MCF 10A (cell line): ENCODE data around the gene CSF2. TPM values are rescaled to one million over a fixed set of nuclear protein-coding genes. Genes with fewer than 3 reads are reported as not detected.

Experiments used
- BruUV-seq: library from RNA; stranded (reverse); fragments of 400-500 nt; replicated peaks from 2 replicates; lab custom pipeline; 2021; lab: Mats Ljungman, UMichigan
- CTCF ChIA-PET: fragments of 300-600 bp; sonication (Branson Sonifier 250); formaldehyde crosslinking; extraction: SDS; loops from one replicate; lab custom pipeline; 2021; ENCODE audit warnings: antibody characterized with exemption, inconsistent platforms; lab: Yijun Ruan, JAX
- POLR2A ChIA-PET: fragments of 300-600, 350-650 bp; sonication (Branson Sonifier 250); formaldehyde crosslinking; extraction: SDS; loops from one replicate; lab custom pipeline; 2020; ENCODE audit warnings: antibody characterized with exemption, inconsistent platforms; lab: Yijun Ruan, JAX
- DNase-seq: peaks from one replicate; pipeline ENCODE4 v3.0.0-alpha.2; 2018; ENCODE audit not compliant: unreplicated experiment
- H3K27ac Mint-ChIP-seq: one replicate; pipeline ENCODE4 v1.8.0; 2022; ENCODE audit warnings: mild to moderate bottlenecking, low read depth, mixed read lengths; ENCODE audit not compliant: unreplicated experiment
- H3K27me3 Mint-ChIP-seq: one replicate; pipeline ENCODE4 v1.8.0; 2022; ENCODE audit warnings: mixed read lengths; ENCODE audit not compliant: insufficient read depth, unreplicated experiment
- H3K36me3 Mint-ChIP-seq: one replicate; pipeline ENCODE4 v1.8.0; 2022; ENCODE audit warnings: mild to moderate bottlenecking, moderate library complexity, mixed read lengths; ENCODE audit not compliant: insufficient read depth, unreplicated experiment
- H3K4me1 Mint-ChIP-seq: one replicate; pipeline ENCODE4 v1.8.0; 2022; ENCODE audit warnings: mixed read lengths; ENCODE audit not compliant: insufficient read depth, unreplicated experiment
- H3K4me3 Mint-ChIP-seq: one replicate; pipeline ENCODE4 v1.8.0; 2022; ENCODE audit warnings: mild to moderate bottlenecking, moderate library complexity, mixed read lengths; ENCODE audit not compliant: unreplicated experiment
- H3K9me3 Mint-ChIP-seq: one replicate; pipeline ENCODE4 v1.8.0; 2022; ENCODE audit warnings: mixed read lengths; ENCODE audit not compliant: unreplicated experiment
- intact Hi-C: fragments of 100-400 bp; cut with micrococcal nuclease; formaldehyde crosslinking; loops from 2 replicates; pipeline ENCODE4 v1.14.1; 2022
- total RNA-seq: library from RNA; stranded (reverse); gene quantifications from 2 replicates; pipeline ENCODE4 v1.2.3, GENCODE V29; 2022
- TF ChIP-seq, protein P1 (sequence below): fragments of 200-600 bp; IDR thresholded peaks from one replicate; pipeline ENCODE4 v1.8.0; 2022; ENCODE audit warnings: antibody characterized with exemption, mild to moderate bottlenecking; ENCODE audit not compliant: unreplicated experiment

Gene CSF2
- total RNA-seq, 1 experiment from 2014 or later, result not detected

DNA sequence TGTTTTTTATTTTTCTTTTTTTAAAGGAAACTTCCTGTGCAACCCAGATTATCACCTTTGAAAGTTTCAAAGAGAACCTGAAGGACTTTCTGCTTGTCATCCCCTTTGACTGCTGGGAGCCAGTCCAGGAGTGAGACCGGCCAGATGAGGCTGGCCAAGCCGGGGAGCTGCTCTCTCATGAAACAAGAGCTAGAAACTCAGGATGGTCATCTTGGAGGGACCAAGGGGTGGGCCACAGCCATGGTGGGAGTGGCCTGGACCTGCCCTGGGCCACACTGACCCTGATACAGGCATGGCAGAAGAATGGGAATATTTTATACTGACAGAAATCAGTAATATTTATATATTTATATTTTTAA, 2.1 kb downstream of the CSF2 start:
- no peak for DNase-seq
- ChIA-PET CTCF (interaction anchor here (0.7 to 4.3 kb wide), 4 partner anchors 11 to 28 kb away, joined by 3 to 35 read pairs (median 16); no protein-coding TSS in a partner anchor), POLR2A (no interaction called here)
- Mint-ChIP-seq H3K27me3 (no peaks in the 10 kb centered on the region), H3K36me3 (no peaks in the 10 kb centered on the region), H3K4me3 (no peak overlapping the region), H3K4me1 (peaks cover 25% of the 10 kb centered on the region), H3K27ac (no peak overlapping the region), H3K9me3 (no peaks in the 10 kb centered on the region)
- intact Hi-C loops, result loop anchor here (1.0 kb wide), 1 partner anchor 27 kb away; no protein-coding TSS in a partner anchor
- TF ChIP-seq, protein P1, sequence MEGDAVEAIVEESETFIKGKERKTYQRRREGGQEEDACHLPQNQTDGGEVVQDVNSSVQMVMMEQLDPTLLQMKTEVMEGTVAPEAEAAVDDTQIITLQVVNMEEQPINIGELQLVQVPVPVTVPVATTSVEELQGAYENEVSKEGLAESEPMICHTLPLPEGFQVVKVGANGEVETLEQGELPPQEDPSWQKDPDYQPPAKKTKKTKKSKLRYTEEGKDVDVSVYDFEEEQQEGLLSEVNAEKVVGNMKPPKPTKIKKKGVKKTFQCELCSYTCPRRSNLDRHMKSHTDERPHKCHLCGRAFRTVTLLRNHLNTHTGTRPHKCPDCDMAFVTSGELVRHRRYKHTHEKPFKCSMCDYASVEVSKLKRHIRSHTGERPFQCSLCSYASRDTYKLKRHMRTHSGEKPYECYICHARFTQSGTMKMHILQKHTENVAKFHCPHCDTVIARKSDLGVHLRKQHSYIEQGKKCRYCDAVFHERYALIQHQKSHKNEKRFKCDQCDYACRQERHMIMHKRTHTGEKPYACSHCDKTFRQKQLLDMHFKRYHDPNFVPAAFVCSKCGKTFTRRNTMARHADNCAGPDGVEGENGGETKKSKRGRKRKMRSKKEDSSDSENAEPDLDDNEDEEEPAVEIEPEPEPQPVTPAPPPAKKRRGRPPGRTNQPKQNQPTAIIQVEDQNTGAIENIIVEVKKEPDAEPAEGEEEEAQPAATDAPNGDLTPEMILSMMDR, result no peak
- BruUV-seq, result no TSS peak

DNA sequence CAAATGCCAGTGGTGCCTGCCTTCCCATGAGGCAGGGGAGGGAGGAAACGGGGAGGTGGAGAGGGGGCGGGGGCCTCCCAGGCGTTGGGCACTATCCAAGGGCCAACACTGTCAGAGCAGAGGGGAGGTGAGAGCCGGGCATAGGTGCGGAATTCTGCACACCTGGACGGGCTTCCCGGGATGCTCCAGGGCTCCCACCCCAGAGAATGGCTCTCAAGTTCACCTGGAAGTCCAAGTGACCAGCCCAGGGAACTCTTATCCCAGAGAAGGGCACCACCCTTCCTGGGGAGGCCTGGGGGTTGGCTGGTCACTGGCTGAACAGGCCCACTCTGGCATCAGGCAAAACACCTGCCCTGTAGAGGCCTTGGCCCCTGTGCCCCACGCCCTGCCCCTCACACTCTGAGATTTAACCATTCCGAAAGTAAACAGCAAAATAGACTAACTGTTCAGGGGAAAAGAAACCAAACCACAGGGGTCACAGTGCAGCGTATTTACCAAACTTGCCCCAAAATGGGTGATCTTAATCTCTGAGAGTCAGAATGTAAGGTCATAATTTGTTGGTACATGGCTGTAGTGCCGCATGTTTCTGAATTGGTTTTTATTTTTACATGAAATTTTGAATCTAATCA, 2.7 kb downstream of the CSF2 start:
- BruUV-seq, result no TSS peak
- no peak for DNase-seq
- TF ChIP-seq, protein P1, result no peak
- Mint-ChIP-seq H3K27ac (no peak overlapping the region), H3K36me3 (no peaks in the 10 kb centered on the region), H3K4me3 (no peak overlapping the region), H3K9me3 (no peaks in the 10 kb centered on the region), H3K27me3 (no peaks in the 10 kb centered on the region), H3K4me1 (peaks cover 25% of the 10 kb centered on the region)
- ChIA-PET POLR2A (no interaction called here), CTCF (interaction anchor here (0.7 to 3.6 kb wide), 3 partner anchors 11 to 196 kb away, joined by 3 to 30 read pairs (median 6); no protein-coding TSS in a partner anchor)
- intact Hi-C loops, result no loop called here

DNA sequence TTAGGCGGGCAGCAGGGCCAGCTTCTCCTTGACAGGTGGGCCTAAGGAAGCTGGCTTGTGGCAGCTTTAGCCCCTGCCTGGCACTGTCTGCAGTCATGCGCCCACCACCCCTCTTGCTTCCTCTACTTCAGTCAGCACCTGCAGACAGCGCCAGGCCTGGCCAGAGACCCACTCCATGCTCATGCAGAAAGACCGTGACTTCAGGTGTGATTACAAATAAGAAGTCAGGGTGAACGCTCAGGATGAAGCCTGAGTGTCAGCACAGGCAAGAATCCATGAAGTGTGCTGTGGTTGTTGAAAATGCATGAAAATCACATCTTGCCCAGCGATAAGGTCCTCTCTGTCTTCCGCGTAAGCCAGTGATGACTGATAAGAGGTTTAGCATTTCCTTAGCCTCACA, 3.4 kb downstream of the CSF2 start:
- TF ChIP-seq, protein P1, result no peak
- H3K9me3 Mint-ChIP-seq, result no peaks in the 10 kb centered on the region
- no peak overlapping the region for H3K27ac Mint-ChIP-seq
- H3K4me1 Mint-ChIP-seq, result peaks cover 25% of the 10 kb centered on the region
- H3K36me3 Mint-ChIP-seq, result no peaks in the 10 kb centered on the region
- ChIA-PET CTCF (interaction anchor here (0.6 to 1.9 kb wide), 4 partner anchors 12 to 195 kb away, joined by 3 to 8 read pairs (median 5); no protein-coding TSS in a partner anchor), POLR2A (no interaction called here)
- H3K27me3 Mint-ChIP-seq, result no peaks in the 10 kb centered on the region
- H3K4me3 Mint-ChIP-seq, result no peak overlapping the region
- DNase-seq, result no peak
- no TSS peak for BruUV-seq
- intact Hi-C loops, result no loop called here

DNA sequence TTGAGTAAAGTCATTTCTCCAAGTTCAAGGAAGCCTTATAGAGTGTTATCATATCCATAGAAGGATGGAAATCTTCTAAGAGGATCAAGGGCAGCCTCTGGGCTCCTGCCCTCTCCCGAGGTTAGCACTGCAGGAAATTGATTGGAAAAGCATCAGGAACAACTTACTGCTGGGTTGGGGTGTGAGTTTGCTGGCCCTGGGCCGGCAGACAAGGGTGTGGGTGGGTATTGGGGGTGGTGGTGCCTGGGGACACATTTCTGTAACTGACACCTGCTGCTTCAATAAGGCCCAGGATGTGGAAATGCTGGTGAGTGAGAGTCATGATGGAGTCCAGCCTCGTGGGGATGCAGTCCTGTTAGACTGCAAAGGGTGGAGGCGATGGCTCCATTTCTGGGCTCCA, 5.5 kb downstream of the CSF2 start:
- intact Hi-C loops, result no loop called here
- no peak for DNase-seq
- POLR2A ChIA-PET, result no interaction called here

More for the DNA sequence above, 5.5 kb downstream of the CSF2 start:
- Mint-ChIP-seq H3K27ac (no peak overlapping the region), H3K4me3 (no peak overlapping the region), H3K4me1 (peaks cover 9% of the 10 kb centered on the region), H3K36me3 (no peaks in the 10 kb centered on the region), H3K9me3 (no peaks in the 10 kb centered on the region), H3K27me3 (no peaks in the 10 kb centered on the region)
- TF ChIP-seq, protein P1, result no peak
- CTCF ChIA-PET, result interaction anchor here (0.6 to 4.4 kb wide), 4 partner anchors 13 to 1023 kb away, joined by 3 to 30 read pairs (median 4); no protein-coding TSS in a partner anchor
- no TSS peak for BruUV-seq
